SK-N-MC (cell line): Measurements from ENCODE around the gene RNFT2.
A peak's percentile ranks its signal among the peaks of the same experiment; 100 is the strongest.

ENCODE experiments used
- DNase-seq: peaks from one replicate; pipeline ENCODE4 v3.0.0-alpha.2; 2011; ENCODE audit warnings: low read depth, low spot score
- H3K27ac ChIP-seq: fragments of 200-600 bp; sonication (generic); 2 replicates; pipeline ENCODE4 v1.5.1; 2016; ENCODE audit warnings: mixed run types
- H3K36me3 ChIP-seq: fragments of 200-600 bp; sonication (generic); 2 replicates; pipeline ENCODE4 v1.6.1; 2017; ENCODE audit warnings: antibody characterized with exemption, low read length, mixed read lengths; ENCODE audit not compliant: insufficient read depth
- H3K4me3 ChIP-seq: fragments of 200-600 bp; sonication (generic); 2 replicates; pipeline ENCODE4 v1.5.1; 2016
- H3K9ac ChIP-seq: fragments of 200-600 bp; sonication (generic); 2 replicates; pipeline ENCODE4 v1.8.0; 2017; ENCODE audit warnings: mixed run types, mixed read lengths; ENCODE audit not compliant: insufficient read length
- H3K9me3 ChIP-seq: fragments of 200-600 bp; sonication (generic); 2 replicates; pipeline ENCODE4 v1.6.1; 2017; ENCODE audit warnings: low read depth, mild to moderate bottlenecking, antibody characterized with exemption, low read length, moderate library complexity, mixed read lengths
- EZH2 ChIP-seq: fragments of 200-600 bp; sonication (generic); IDR thresholded peaks from one replicate; pipeline ENCODE4 v1.6.1; 2017; ENCODE audit warnings: antibody characterized with exemption
- FOXP2 ChIP-seq: optimal IDR thresholded peaks from 2 replicates; pipeline ENCODE3; 2011; ENCODE audit warnings: mild to moderate bottlenecking, moderate library complexity; ENCODE audit not compliant: insufficient read depth; ENCODE audit errors: extremely low read length, control extremely low read depth
- POLR2AphosphoS5 ChIP-seq: IDR thresholded peaks from 2 replicates; pipeline ENCODE4 v1.6.1; 2012; ENCODE audit warnings: mild to moderate bottlenecking, low read depth, low read length, borderline replicate concordance

RNFT2 gene

GRCh38 chr12:116818948-116819832, 81.1 kb downstream of the RNFT2 start:
- TF ChIP-seq POLR2AphosphoS5 (peak; percentile 54; the same call in 1 of the 2 replicates), EZH2 (no peak), FOXP2 (no peak)
- H3K9me3 ChIP-seq = no peaks in the 10 kb centered on the region
- H3K36me3 ChIP-seq = no peaks in the 10 kb centered on the region
- H3K9ac ChIP-seq = peak overlapping the region; percentile 93
- peak overlapping the region; percentile 65 for H3K27ac ChIP-seq
- H3K4me3 ChIP-seq = peak overlapping the region; percentile 92
- DNase-seq = no peak

GRCh38 chr12:116820064-116820656, 82.0 kb downstream of the RNFT2 start:
- Histone ChIP-seq H3K9ac (no peak overlapping the region), H3K4me3 (no peak overlapping the region), H3K27ac (no peak overlapping the region), H3K9me3 (no peaks in the 10 kb centered on the region), H3K36me3 (no peaks in the 10 kb centered on the region)
- no peak for TF ChIP-seq POLR2AphosphoS5
- TF ChIP-seq FOXP2 = no peak
- no peak for TF ChIP-seq EZH2
- DNase-seq = no peak

- no peak overlapping the region for H3K27ac ChIP-seq
- H3K4me3 ChIP-seq = no peak overlapping the region
- H3K9me3 ChIP-seq = no peaks in the 10 kb centered on the region
- DNase-seq = no peak
- TF ChIP-seq FOXP2 = no peak
- H3K9ac ChIP-seq = no peak overlapping the region
- no peaks in the 10 kb centered on the region for H3K36me3 ChIP-seq
Measured at GRCh38 chr12:116821291-116821690, 83.2 kb downstream of the RNFT2 start.

- no peak for DNase-seq
Measured at GRCh38 chr12:116827432-116827831, 89.3 kb downstream of the RNFT2 start.

GRCh38 chr12:116832353-116832752, 94.2 kb downstream of the RNFT2 start:
- DNase-seq = no peak
- H3K4me3 ChIP-seq = no peak overlapping the region
- no peaks in the 10 kb centered on the region for H3K9me3 ChIP-seq
- TF ChIP-seq POLR2AphosphoS5 (no peak), EZH2 (no peak), FOXP2 (no peak)
- H3K27ac ChIP-seq = no peak overlapping the region
- H3K36me3 ChIP-seq = no peaks in the 10 kb centered on the region
- no peak overlapping the region for H3K9ac ChIP-seq

More at GRCh38 chr12:116827432-116827831, 89.3 kb downstream of the RNFT2 start:
- Histone ChIP-seq H3K4me3 (no peak overlapping the region), H3K9ac (no peak overlapping the region), H3K27ac (no peak overlapping the region), H3K36me3 (no peaks in the 10 kb centered on the region), H3K9me3 (no peaks in the 10 kb centered on the region)
- TF ChIP-seq FOXP2 (no peak), POLR2AphosphoS5 (no peak), EZH2 (no peak)

GRCh38 chr12:116833474-116833873, 95.4 kb downstream of the RNFT2 start:
- Histone ChIP-seq H3K36me3 (no peaks in the 10 kb centered on the region), H3K9me3 (no peaks in the 10 kb centered on the region), H3K27ac (no peak overlapping the region), H3K4me3 (no peak overlapping the region), H3K9ac (no peak overlapping the region)
- no peak for DNase-seq
- TF ChIP-seq POLR2AphosphoS5 (no peak), EZH2 (no peak), FOXP2 (no peak)

- no peak overlapping the region for H3K9ac ChIP-seq
- no peak overlapping the region for H3K4me3 ChIP-seq
- H3K27ac ChIP-seq = no peak overlapping the region
- no peak for DNase-seq
- no peak for TF ChIP-seq POLR2AphosphoS5
- TF ChIP-seq FOXP2 = no peak
- TF ChIP-seq EZH2 = no peak
- no peaks in the 10 kb centered on the region for H3K36me3 ChIP-seq
- no peaks in the 10 kb centered on the region for H3K9me3 ChIP-seq
Measured at GRCh38 chr12:116835484-116835883, 97.4 kb downstream of the RNFT2 start.

GRCh38 chr12:116837097-116837496, 99.0 kb downstream of the RNFT2 start:
- Histone ChIP-seq H3K4me3 (no peak overlapping the region), H3K9me3 (no peaks in the 10 kb centered on the region), H3K36me3 (no peaks in the 10 kb centered on the region), H3K9ac (no peak overlapping the region), H3K27ac (no peak overlapping the region)
- DNase-seq = no peak
- TF ChIP-seq FOXP2 (no peak), POLR2AphosphoS5 (no peak), EZH2 (no peak)
